Endothelial cell of umbilical vein (primary cell): ENCODE data around the gene RFWD3. TPM values are rescaled to one million over a fixed set of nuclear protein-coding genes. Genes with fewer than 3 reads are reported as not detected.

Experiments
- BruUV-seq: library from RNA; stranded (reverse); fragments of 400-500 nt; replicated peaks from 2 replicates; lab custom pipeline; 2021; lab: Mats Ljungman, UMichigan
- CTCF ChIA-PET: fragments of 300-600, 350-600 bp; sonication (Branson Sonifier 250); formaldehyde crosslinking; loops from one replicate; lab custom pipeline; 2021; ENCODE audit warnings: antibody characterized with exemption, inconsistent platforms; lab: Charles Lee
- POLR2A ChIA-PET: fragments of 300-600, 350-600 bp; sonication (Branson Sonifier 250); formaldehyde crosslinking; loops from one replicate; lab custom pipeline; 2021; ENCODE audit warnings: antibody characterized with exemption, inconsistent platforms; lab: Charles Lee
- DNase-seq: peaks from one replicate; pipeline ENCODE4 v3.0.0-alpha.2; 2011; ENCODE audit warnings: low read depth, low spot score
- FAIRE-seq: peaks from 2 replicates; lab custom pipeline; 2011; peaks lifted over from hg19 to GRCh38; lab: Jason Lieb, UNC
- H2AFZ ChIP-seq: 2 replicates; pipeline ENCODE4 v1.6.0; 2012; ENCODE audit warnings: low read depth, low read length, control low read depth, inconsistent platforms
- H3K27ac ChIP-seq: 2 replicates; pipeline ENCODE4 v1.5.1; 2011; ENCODE audit warnings: low read depth, mild to moderate bottlenecking, control low read depth, low read length, moderate library complexity; ENCODE audit not compliant: insufficient read depth
- H3K27me3 ChIP-seq, 2 experiments: 2 replicates each; pipeline versions ENCODE4 v1.6.0 to v1.6.1; 2011; ENCODE audit warnings: low read length in 2 of 2, mixed read lengths in 1 of 2; ENCODE audit not compliant: control insufficient read depth in 2 of 2, insufficient read depth in 2 of 2
- H3K36me3 ChIP-seq, 2 experiments: 2 replicates in 1 of 2; 3 replicates in 1 of 2; pipeline ENCODE4 v1.5.1; 2011; ENCODE audit warnings: low read length in 2 of 2, mild to moderate bottlenecking in 1 of 2, moderate library complexity in 1 of 2; ENCODE audit not compliant: control insufficient read depth in 2 of 2, insufficient read depth in 2 of 2; ENCODE audit errors: extremely low read depth in 1 of 2
- H3K4me1 ChIP-seq: 3 replicates; pipeline ENCODE4 v1.5.1; 2011; ENCODE audit warnings: mild to moderate bottlenecking, low read length; ENCODE audit not compliant: control insufficient read depth, insufficient read depth; ENCODE audit errors: extremely low read depth
- H3K4me2 ChIP-seq: 2 replicates; pipeline ENCODE4 v1.6.1; 2011; ENCODE audit warnings: low read length, control low read depth, mixed read lengths; ENCODE audit not compliant: insufficient read depth
- H3K4me3 ChIP-seq, 3 experiments: fragments of 200-600 bp in 1 of 3; sonication (generic), shearing (Covaris generic) in 1 of 3; replicated peaks in 1 of 3; 2 replicates each; pipeline ENCODE4 v1.5.1; 2011 to 2016; ENCODE audit warnings: control low read depth in 3 of 3, low read length in 3 of 3, mild to moderate bottlenecking in 2 of 3, inconsistent platforms in 1 of 3, low read depth in 1 of 3, moderate library complexity in 1 of 3; ENCODE audit not compliant: insufficient read depth in 1 of 3
- H3K79me2 ChIP-seq: 2 replicates; pipeline ENCODE4 v1.6.0; 2012; ENCODE audit warnings: low read length, inconsistent platforms; ENCODE audit not compliant: control insufficient read depth, insufficient read depth
- H3K9ac ChIP-seq: replicated peaks from 2 replicates; pipeline ENCODE3; 2011; ENCODE audit warnings: low read length, control low read depth; ENCODE audit not compliant: insufficient read depth; ENCODE audit errors: extremely low read depth
- H3K9me1 ChIP-seq: replicated peaks from 3 replicates; pipeline ENCODE4 v1.6.0; 2011; ENCODE audit warnings: mild to moderate bottlenecking, low read length; ENCODE audit not compliant: control insufficient read depth, insufficient read depth; ENCODE audit errors: extremely low read depth
- H3K9me3 ChIP-seq: replicated peaks from 2 replicates; pipeline ENCODE4 v1.5.1; 2012; ENCODE audit warnings: low read length, inconsistent platforms; ENCODE audit not compliant: control insufficient read depth, insufficient read depth
- H4K20me1 ChIP-seq: replicated peaks from 2 replicates; pipeline ENCODE3; 2011; ENCODE audit warnings: mild to moderate bottlenecking, low read length; ENCODE audit not compliant: control insufficient read depth, insufficient read depth; ENCODE audit errors: extremely low read depth
- CTCF ChIP-seq, 2 donors: IDR thresholded peaks; 1 replicate in 1 of 2; 2 replicates in 1 of 2; pipeline ENCODE4 v1.5.1; 2011; ENCODE audit warnings: low read length in 2 of 2, mild to moderate bottlenecking in 2 of 2, moderate library complexity in 2 of 2, control low read depth in 1 of 2, inconsistent platforms in 1 of 2, low read depth in 1 of 2; ENCODE audit not compliant: insufficient read depth in 1 of 2; ENCODE audit errors: extremely low read depth in 1 of 2
- EZH2 ChIP-seq: IDR thresholded peaks from 2 replicates; pipeline ENCODE4 v1.6.1; 2012; ENCODE audit warnings: borderline replicate concordance, low read depth, mild to moderate bottlenecking, moderate library complexity, low read length, inconsistent platforms; ENCODE audit not compliant: severe bottlenecking
- FOS ChIP-seq: IDR thresholded peaks from 2 replicates; pipeline ENCODE4 v1.6.1; 2011; ENCODE audit warnings: mild to moderate bottlenecking, low read length, moderate library complexity, borderline replicate concordance; ENCODE audit not compliant: insufficient read depth
- GATA2 ChIP-seq: IDR thresholded peaks from 2 replicates; pipeline ENCODE4 v1.7.0; 2011; ENCODE audit warnings: low read depth, mild to moderate bottlenecking, moderate library complexity, mixed read lengths, low read length; ENCODE audit not compliant: insufficient read length, insufficient read depth
- JUN ChIP-seq: IDR thresholded peaks from 2 replicates; pipeline ENCODE4 v1.6.1; 2011; ENCODE audit warnings: borderline replicate concordance, low read depth; ENCODE audit not compliant: insufficient read length, insufficient read depth
- MYC ChIP-seq: IDR thresholded peaks from one replicate; pipeline ENCODE4 v1.6.1; 2011; ENCODE audit warnings: mild to moderate bottlenecking, low read depth, low read length
- POLR2A ChIP-seq: IDR thresholded peaks from 2 replicates; pipeline ENCODE4 v1.6.1; 2012; ENCODE audit warnings: low read depth, mild to moderate bottlenecking, control low read depth, low read length
- POLR2AphosphoS5 ChIP-seq: IDR thresholded peaks from 2 replicates; pipeline ENCODE4 v1.6.1; 2012; ENCODE audit warnings: low read depth, mild to moderate bottlenecking, control low read depth, low read length, moderate library complexity; ENCODE audit not compliant: insufficient read depth
- dilution Hi-C: fragments of 300-500 bp; cut with MboI; formaldehyde crosslinking; loops from one replicate; pipeline ENCODE4 v1.15.0; 2019; ENCODE audit warnings: low sequenced_read_pairs; ENCODE audit not compliant: extremely low pct_ligation_motif_present
- intact Hi-C: fragments of 100-400 bp; cut with micrococcal nuclease; formaldehyde crosslinking; loops from one replicate; pipeline ENCODE4 v1.10.0; 2022
- polyA plus RNA-seq, 4 experiments: library from polyadenylated mRNA; depleted of rRNA in 3 of 4; stranded (reverse) in 3 of 4; unstranded in 1 of 4; fragments of >200 nt; gene quantifications; 2 replicates each; pipeline versions ENCODE4 v1.2.1 to v1.2.3, GENCODE V29; 2011 to 2012; ENCODE audit warnings: missing spikeins in 1 of 4
- total RNA-seq: library from RNA; stranded (reverse); gene quantifications from 2 replicates; pipeline ENCODE4 v1.2.3, GENCODE V29; 2021
- TF ChIP-seq, protein P1 (sequence below): IDR thresholded peaks from 2 replicates; pipeline ENCODE4 v1.6.1; 2011; ENCODE audit not compliant: insufficient read depth, insufficient read length

The RFWD3 gene
- total and polyA plus RNA-seq, 2 donors (not counting 3 experiments of a cell fraction or from before 2014, with no cell fraction given): 27.3 to 51.6 TPM

DNA sequence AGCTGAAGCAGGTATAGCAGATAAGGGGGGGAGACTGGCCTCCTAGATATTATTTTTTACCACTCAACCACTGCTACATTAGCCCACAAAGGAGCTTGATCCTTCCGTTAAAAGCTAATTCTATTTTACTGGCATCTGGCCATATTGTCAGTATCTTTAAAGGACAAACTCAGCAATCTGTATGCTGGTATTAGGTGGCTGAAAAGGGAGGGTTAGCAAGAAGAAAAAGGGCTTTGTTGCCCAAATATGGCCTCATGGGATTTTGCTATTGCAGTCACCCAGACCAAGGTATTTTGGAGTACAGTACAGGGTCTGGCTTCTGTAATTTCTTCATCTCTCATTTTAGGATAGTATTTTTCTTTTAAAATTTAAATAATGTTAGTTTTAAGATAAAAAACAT lies 14.4 kb downstream of the RFWD3 start:
- dilution Hi-C loops (no loop called here), intact Hi-C loops (no loop called here)
- Histone ChIP-seq H3K27ac (no peak overlapping the region), H3K27me3 (no peaks in the 10 kb centered on the region), H3K9ac (no peak overlapping the region), H3K4me2 (no peak overlapping the region), H4K20me1 (peaks cover 4% of the 10 kb centered on the region), H3K9me3 (no peaks in the 10 kb centered on the region), H3K36me3 (peaks cover 12 to 13% of the 10 kb centered on the region in 2 experiments), H2AFZ (no peak overlapping the region), H3K4me3 (no peak overlapping the region), H3K4me1 (peaks cover 5% of the 10 kb centered on the region), H3K79me2 (peaks cover 69% of the 10 kb centered on the region), H3K9me1 (no peaks in the 10 kb centered on the region)
- DNase-seq (no peak), FAIRE-seq (no peak)
- CTCF ChIA-PET: interaction anchor here (1.1 to 2.5 kb wide), 14 partner anchors 10 to 343 kb away, joined by 3 to 17 read pairs (median 4); partner anchors contain the start of gene RFWD3
- POLR2A ChIA-PET: interaction anchor here (0.6 kb wide), 1 partner anchor 192 kb away, joined by 4 read pairs; no protein-coding TSS in a partner anchor
- BruUV-seq: no TSS peak
- TF ChIP-seq CTCF (IDR thresholded peaks at IDR 0.05; ENCODE audit: extremely low read depth in 1 of 2, insufficient read depth in 1 of 2, low read depth in 1 of 2, low read length in 2 of 2): no peak
- no peak for TF ChIP-seq EZH2
- no peak for TF ChIP-seq POLR2A
- TF ChIP-seq, protein P1, sequence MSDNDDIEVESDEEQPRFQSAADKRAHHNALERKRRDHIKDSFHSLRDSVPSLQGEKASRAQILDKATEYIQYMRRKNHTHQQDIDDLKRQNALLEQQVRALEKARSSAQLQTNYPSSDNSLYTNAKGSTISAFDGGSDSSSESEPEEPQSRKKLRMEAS: no peak
- TF ChIP-seq FOS: no peak
- TF ChIP-seq MYC: no peak
- TF ChIP-seq POLR2AphosphoS5: no peak
- TF ChIP-seq GATA2: no peak
- no peak for TF ChIP-seq JUN
